Bronchial epithelial cell (primary cell): ENCODE results near the gene LONP1. TPM values are rescaled to one million over a fixed set of nuclear protein-coding genes. Genes with fewer than 3 reads are reported as not detected.

Experiments used
- DNase-seq: peaks from one replicate; pipeline ENCODE4 v3.0.0-alpha.2; 2010; ENCODE audit warnings: low read depth
- FAIRE-seq: peaks from 2 replicates; lab custom pipeline; 2011; peaks lifted over from hg19 to GRCh38; lab: Jason Lieb, UNC
- H3K27me3 ChIP-seq: 2 replicates; pipeline ENCODE4 v1.5.1; 2011; ENCODE audit warnings: low read length; ENCODE audit not compliant: control insufficient read depth, insufficient read depth
- H3K36me3 ChIP-seq: 2 replicates; pipeline ENCODE4 v1.5.1; 2011; ENCODE audit warnings: low read length; ENCODE audit not compliant: control insufficient read depth, insufficient read depth
- H3K4me3 ChIP-seq: 2 replicates; pipeline ENCODE4 v1.5.1; 2011; ENCODE audit warnings: mild to moderate bottlenecking, low read depth, low read length, control low read depth
- CTCF ChIP-seq: IDR thresholded peaks from 2 replicates; pipeline ENCODE4 v1.5.1; 2011; ENCODE audit warnings: mild to moderate bottlenecking, moderate library complexity, low read length, control low read depth, inconsistent platforms; ENCODE audit not compliant: insufficient read depth, severe bottlenecking
- total RNA-seq: library from RNA; depleted of rRNA; stranded (reverse); fragments of >200 nt; gene quantifications from 2 replicates; pipeline ENCODE4 v1.2.1, GENCODE V29; 2014

Gene LONP1
- total RNA-seq, 1 donor from 2014 or later: 220 TPM

- Histone ChIP-seq H3K36me3 (peaks cover 16% of the 10 kb centered on the region), H3K4me3 (no peak overlapping the region), H3K27me3 (no peaks in the 10 kb centered on the region)
- DNase-seq (no peak), FAIRE-seq (no peak)
- no peak for TF ChIP-seq CTCF
Measured at GRCh38 chr19:5642204-5642603, 77.7 kb downstream of the LONP1 start.

Other genes starting within 250 kb of the LONP1 start
- gene TINCR, start 152.2 kb downstream of the LONP1 start, total RNA-seq: 4.2 and 10.1 TPM in 2 replicates
- 24.0 and 37.4 TPM in 2 replicates for gene SAFB2, start 97.4 kb downstream of the LONP1 start, total RNA-seq
- 44.0 and 80.6 TPM in 2 replicates for gene SAFB, start 97.1 kb downstream of the LONP1 start, total RNA-seq
- gene MICOS13, start 39.6 kb downstream of the LONP1 start, total RNA-seq: 30.0 and 54.0 TPM in 2 replicates
- gene HSD11B1L, start 39.1 kb downstream of the LONP1 start, total RNA-seq: 7.1 and 8.6 TPM in 2 replicates
- gene RPL36, start 29.9 kb downstream of the LONP1 start, total RNA-seq: 718 and 1,018 TPM in 2 replicates
- not detected in 2 replicates for gene CATSPERD, start 491 bp upstream of the LONP1 start, total RNA-seq
- gene PRR22, start 64.6 kb upstream of the LONP1 start, total RNA-seq: 0.26 and 0.53 TPM in 2 replicates
- gene DUS3L, start 71.0 kb upstream of the LONP1 start, total RNA-seq: 26.8 and 55.5 TPM in 2 replicates
- gene NRTN, start 84.9 kb upstream of the LONP1 start, total RNA-seq: 0.51 and 1.3 TPM in 2 replicates
- 2.1 and 7.9 TPM in 2 replicates for gene FUT6, start 119.6 kb upstream of the LONP1 start, total RNA-seq
- 16.1 and 40.8 TPM in 2 replicates for gene FUT3, start 131.3 kb upstream of the LONP1 start, total RNA-seq
- 0.26 TPM in 1 of 2 replicates, not detected in the other for gene FUT5, start 150.4 kb upstream of the LONP1 start, total RNA-seq
- 116 and 230 TPM in 2 replicates for gene NDUFA11, start 183.6 kb upstream of the LONP1 start, total RNA-seq
- gene VMAC, start 184.7 kb upstream of the LONP1 start, total RNA-seq: 3.8 and 4.5 TPM in 2 replicates
- 8.2 and 18.8 TPM in 2 replicates for gene CAPS, start 194.1 kb upstream of the LONP1 start, total RNA-seq